HG02623 (cell line): Measurements from ENCODE around the gene NPTXR.

Source experiments
- ATAC-seq: cut with Tn5 transposase; IDR thresholded peaks from one replicate; pipeline ENCODE4 v1.9.1; 2021; ENCODE audit warnings: moderate library complexity; ENCODE audit not compliant: unreplicated experiment

Gene NPTXR

GRCh38 chr22:38853196-38853651 lies 9.4 kb upstream of the NPTXR start:
- ATAC-seq, result no peak

- ATAC-seq, result no peak
Observed at GRCh38 chr22:38852522-38852921, 8.7 kb upstream of the NPTXR start.

GRCh38 chr22:38850941-38851849 lies 7.4 kb upstream of the NPTXR start:
- no peak for ATAC-seq

DNA sequence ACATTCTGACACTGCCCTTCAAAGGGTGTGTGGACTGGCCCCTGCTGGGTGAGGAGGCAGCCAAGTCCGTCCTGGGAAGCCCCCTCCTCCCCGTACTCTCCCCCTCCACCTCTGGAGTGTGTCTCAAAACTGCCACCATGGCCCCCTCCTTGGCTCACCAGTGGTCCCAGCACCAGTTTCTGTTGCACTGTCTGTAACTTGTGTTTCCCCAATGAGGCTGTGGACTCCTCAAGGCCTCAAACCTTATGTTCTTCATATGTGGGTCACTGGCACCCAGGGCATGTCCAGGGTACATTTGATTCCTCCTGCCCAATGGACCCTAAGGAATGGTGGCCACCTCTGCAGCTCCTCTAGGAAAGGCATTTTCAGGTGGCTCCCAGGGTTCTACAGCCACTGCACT lies 6.6 kb upstream of the NPTXR start:
- ATAC-seq, result no peak

DNA sequence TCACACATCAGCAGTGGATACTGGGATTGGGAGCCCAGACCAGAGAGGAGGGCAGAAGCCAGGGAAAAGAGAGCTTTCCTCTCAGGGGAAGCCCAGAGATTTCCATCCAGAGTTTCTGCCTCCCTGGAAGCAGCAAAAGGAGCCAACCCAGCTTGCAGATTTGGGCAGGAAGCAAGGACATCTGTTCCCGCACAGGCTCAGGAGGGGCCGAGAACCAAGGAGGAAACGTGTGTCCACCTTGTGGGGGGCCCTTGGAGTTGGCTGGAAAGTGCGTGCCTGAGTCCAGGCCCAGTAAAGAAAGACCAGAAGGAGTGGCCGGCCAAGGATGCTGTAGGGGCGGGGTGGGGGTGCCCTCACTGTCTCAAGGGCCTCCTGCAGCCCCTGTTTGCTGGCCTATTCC lies 6.0 kb upstream of the NPTXR start:
- no peak for ATAC-seq

DNA sequence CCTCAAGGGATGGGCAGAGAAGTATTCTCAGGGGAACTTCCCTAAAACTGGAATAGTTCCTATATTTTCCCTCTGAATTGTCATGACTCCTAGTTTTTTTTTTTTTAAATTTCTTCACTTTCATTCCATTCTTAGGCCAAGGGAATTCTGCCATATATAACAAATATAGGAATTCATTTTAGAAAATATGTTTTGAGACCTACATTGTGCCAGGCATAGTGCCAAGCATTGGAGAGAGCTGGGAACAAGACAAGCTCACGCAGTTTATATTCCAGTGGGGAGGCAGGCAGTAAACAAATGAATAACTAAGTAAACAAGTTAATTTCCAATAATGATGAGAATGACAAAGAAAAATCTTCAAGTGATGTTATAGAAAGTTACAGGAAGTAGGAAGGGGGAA lies 2.6 kb upstream of the NPTXR start:
- no peak for ATAC-seq

DNA sequence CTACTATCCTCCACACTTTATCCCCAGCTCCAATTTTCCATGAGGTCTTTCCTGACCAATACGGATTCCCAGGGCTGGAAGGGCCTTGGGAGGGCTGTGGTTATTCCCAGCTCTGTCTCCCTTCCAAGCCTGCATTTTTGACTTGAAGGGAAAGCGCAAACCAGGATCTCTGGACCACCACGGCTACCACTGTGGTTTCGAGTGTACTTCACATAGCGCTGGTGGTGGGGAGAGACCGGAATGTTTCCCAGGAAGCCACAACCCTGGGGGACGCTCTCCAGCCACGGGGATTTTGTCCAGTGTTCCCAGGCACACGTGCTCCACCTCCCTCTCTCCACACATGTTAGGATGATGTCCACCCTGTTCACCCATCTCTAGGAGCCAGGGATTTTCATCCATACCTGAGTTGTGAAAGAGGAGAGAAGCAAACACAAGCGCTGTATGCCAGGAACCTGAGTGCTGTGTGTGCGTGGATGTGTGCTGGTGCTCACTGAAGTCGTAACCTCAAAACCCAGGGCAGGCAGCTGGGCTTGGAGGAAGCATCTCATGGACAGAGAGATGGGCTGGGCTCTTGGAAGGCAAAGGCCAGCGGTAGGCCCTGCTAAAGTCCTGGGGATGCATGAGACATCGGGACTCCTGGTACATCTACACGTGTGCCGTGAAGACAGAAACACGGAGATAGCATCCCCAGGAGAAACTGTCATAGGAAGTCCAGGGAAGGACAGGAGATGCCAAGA lies 1.3 kb upstream of the NPTXR start:
- ATAC-seq, result no peak

- ATAC-seq, result no peak
Observed at GRCh38 chr22:38844315-38845003, 631 bp upstream of the NPTXR start.

- no peak for ATAC-seq
Observed at GRCh38 chr22:38843201-38843656, 599 bp downstream of the NPTXR start.

GRCh38 chr22:38842512-38843200 lies 1.2 kb downstream of the NPTXR start:
- ATAC-seq, result no peak

GRCh38 chr22:38841635-38842034 lies 2.2 kb downstream of the NPTXR start:
- no peak for ATAC-seq

- ATAC-seq, result no peak
Observed at GRCh38 chr22:38841211-38841610, 2.6 kb downstream of the NPTXR start.

DNA sequence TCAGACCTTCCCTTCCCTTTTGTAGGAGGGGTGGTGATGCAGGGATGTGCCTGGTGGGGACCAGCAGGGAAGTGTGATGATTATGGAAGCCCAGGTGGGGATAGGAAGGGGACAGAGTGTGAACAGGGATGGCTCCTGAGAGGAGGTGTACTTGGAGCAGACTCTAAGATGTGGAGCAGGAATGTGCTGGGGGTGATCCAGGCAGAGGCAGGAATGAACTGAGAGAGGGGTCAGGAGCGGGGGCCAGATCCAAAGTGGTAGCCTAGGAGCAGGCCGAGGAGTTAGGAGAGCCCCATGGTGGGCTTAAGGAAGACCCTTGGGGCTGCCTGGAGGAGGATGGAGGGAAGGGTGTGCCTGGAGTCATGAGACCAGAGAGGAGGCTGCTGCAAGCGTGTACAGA lies 3.7 kb downstream of the NPTXR start:
- ATAC-seq, result no peak

DNA sequence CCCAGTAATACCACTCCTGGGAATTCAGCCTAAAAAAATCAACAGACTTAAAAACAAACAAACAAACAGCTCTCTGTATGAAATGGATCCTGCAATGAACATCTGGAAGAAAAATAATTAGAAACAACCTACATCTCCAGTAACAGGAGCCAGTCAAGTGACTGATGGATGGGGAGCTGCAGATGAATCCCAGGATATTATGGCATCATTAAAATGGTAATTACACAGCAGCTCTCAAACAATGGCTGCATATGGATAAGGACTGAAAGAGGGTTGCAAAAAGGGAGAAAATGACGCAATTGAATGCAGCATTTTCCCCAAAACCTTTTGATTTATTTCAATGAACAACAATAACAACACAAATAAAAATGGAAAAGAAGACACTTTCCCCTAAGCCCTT lies 4.1 kb downstream of the NPTXR start:
- ATAC-seq, result no peak

DNA sequence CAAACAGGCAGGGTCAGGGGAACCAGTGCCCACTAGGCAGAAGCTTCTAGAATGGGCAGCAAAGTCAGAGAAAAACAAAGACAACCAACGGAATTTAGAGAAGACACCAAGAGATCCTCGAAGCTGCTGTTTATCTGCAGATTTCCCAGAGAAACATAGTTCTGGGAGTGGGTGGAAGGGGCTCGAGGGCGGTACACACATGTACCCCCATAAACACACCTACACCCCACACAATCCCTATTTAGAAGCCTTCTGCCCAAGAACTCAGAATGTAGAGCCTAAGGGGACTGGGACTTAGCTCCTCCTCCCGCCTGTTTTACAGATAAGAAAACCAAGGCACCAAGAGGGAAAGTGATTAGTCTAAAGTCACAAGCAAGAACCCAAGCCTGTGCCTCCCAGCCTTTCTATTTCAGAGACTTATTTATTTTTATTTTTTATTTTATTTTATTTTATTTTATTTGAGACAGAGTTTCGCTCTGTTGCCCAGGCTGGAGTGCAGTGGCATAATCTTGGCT lies 6.4 kb downstream of the NPTXR start:
- no peak for ATAC-seq

DNA sequence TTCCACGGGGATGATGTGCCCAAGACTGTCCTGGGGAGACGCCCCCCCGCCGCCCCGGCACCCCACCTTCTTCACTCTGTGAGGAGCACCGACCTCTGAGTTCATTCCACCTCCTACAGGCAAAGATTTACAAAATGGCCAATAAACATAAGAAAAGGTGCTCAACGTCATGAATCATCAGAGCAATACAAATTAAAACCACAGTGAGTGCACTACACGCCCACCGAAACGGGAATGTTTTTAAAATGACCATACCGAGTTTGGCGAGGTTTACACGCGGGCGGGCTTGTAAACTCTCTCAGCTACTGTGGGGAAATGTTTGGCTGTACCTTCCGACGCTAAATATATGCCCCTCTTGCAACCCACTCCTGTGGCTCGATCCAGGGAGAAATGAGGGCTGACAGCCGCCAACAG lies 7.9 kb downstream of the NPTXR start:
- ATAC-seq, result no peak

DNA sequence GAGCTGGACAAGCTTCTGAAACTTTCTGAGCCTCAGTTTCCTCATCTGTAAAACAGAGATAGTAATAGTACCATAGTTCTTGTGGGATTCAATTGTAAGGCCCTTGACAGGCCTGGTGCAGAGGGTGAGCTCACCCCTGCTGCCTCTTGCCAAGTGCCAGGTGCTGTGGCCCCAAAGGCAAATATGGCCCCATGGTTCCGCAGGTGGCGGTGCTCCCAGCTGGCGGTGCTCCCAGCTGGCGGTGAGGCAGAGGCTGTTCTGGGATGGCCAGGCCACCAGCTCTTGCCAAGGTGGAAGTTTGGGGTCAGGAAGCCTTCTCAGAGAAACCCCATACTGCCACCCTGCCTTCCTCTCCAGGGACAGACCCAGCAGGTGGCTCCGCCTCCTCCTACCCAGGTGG lies 8.8 kb downstream of the NPTXR start:
- no peak for ATAC-seq

DNA sequence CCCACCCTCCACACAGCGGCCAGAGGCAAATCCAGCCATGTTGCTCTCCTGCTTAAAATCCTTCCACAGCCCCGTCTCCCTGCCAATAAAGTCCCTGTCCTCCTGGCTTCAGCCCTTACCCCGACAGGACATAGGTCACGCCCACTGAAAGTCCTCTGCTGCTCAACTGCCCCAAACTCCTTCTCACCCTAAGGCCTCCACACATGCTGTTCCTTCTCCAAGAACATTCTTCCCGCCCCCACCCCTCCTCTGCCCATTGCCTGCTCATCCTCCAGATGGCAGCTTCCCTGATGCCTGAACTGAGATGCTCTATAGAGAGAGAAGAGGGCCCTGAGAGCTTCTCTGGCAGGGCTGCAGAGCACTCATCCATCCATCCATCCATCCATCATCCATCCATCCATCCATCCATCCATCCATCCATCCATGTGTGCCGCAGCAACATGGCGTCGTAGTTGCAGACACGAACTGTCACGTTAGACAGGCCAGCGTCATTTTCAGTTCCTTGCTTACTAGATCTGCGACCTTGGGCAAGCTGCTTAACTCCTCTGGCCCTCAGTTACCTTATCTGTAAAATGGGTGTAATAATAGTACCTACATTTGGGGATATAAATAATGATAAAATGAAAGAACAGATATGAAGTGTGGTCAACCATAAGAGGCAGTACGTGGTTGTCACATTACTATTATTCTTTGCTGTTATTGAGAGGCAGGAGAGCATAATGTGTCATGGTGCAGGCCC lies 9.4 kb downstream of the NPTXR start:
- no peak for ATAC-seq

- no peak for ATAC-seq
Observed at GRCh38 chr22:38833061-38833460, 10.8 kb downstream of the NPTXR start.
